CD4-positive, alpha-beta T cell (primary cell): Measurements from ENCODE around the gene SPC24. TPM values are rescaled to one million over a fixed set of nuclear protein-coding genes. Genes with fewer than 3 reads are reported as not detected.

Experiments
- ATAC-seq: fragments of 200-7000 bp; cut with Tn5 transposase; one replicate; pipeline ENCODE4 v1.10.0; 2022; ENCODE audit warnings: mild to moderate bottlenecking; ENCODE audit not compliant: poor library complexity
- CTCF ChIA-PET: fragments of 350-600 bp; sonication (Branson Sonifier 250); formaldehyde crosslinking; loops from one replicate; lab custom pipeline; 2021; ENCODE audit warnings: antibody characterized with exemption, inconsistent platforms; lab: Charles Lee
- POLR2A ChIA-PET: fragments of 350-600 bp; sonication (Branson Sonifier 250); formaldehyde crosslinking; loops from one replicate; lab custom pipeline; 2021; ENCODE audit warnings: antibody characterized with exemption, inconsistent platforms; lab: Charles Lee
- DNase-seq, 14 experiments: peaks; one replicate each; pipeline ENCODE4 v3.0.0-alpha.2; 2013 to 2020; ENCODE audit warnings: mixed read lengths in 2 of 14
- H3K27ac ChIP-seq, 2 donors: one replicate each; pipeline versions ENCODE4 v1.5.1 to v1.7.0; 2013; ENCODE audit warnings: low read length in 2 of 2, low read depth in 1 of 2, mild to moderate bottlenecking in 1 of 2
- H3K27me3 ChIP-seq, 2 experiments: 1 replicate in 1 of 2; 2 replicates in 1 of 2; pipeline versions ENCODE4 v1.6.1 to v1.7.0; 2013; ENCODE audit warnings: low read length in 2 of 2, control low read depth in 1 of 2, mild to moderate bottlenecking in 1 of 2, moderate library complexity in 1 of 2; ENCODE audit not compliant: insufficient read depth in 2 of 2, control insufficient read depth in 1 of 2
- H3K36me3 ChIP-seq: one replicate; pipeline ENCODE4 v1.6.1; 2013; ENCODE audit warnings: low read length, control low read depth; ENCODE audit not compliant: insufficient read depth
- H3K4me1 ChIP-seq: one replicate; pipeline ENCODE4 v1.6.1; 2013; ENCODE audit warnings: low read length, control low read depth; ENCODE audit not compliant: insufficient read depth
- H3K4me3 ChIP-seq: one replicate; pipeline ENCODE4 v1.5.1; 2013; ENCODE audit warnings: mild to moderate bottlenecking, low read length, moderate library complexity
- H3K9me3 ChIP-seq, 2 experiments: 1 replicate in 1 of 2; 2 replicates in 1 of 2; pipeline versions ENCODE4 v1.6.1 to v1.7.0; 2013; ENCODE audit warnings: low read length in 2 of 2, mild to moderate bottlenecking in 2 of 2, control low read depth in 1 of 2, moderate library complexity in 1 of 2; ENCODE audit not compliant: control insufficient read depth in 1 of 2, insufficient read depth in 1 of 2
- H3K27ac Mint-ChIP-seq: one replicate; pipeline ENCODE4 v1.8.0; 2020; ENCODE audit warnings: mixed read lengths
- H3K27me3 Mint-ChIP-seq: one replicate; pipeline ENCODE4 v1.8.0; 2021; ENCODE audit warnings: mixed read lengths
- H3K36me3 Mint-ChIP-seq: one replicate; pipeline ENCODE4 v1.8.0; 2021; ENCODE audit warnings: low read depth, mixed read lengths
- H3K4me1 Mint-ChIP-seq: one replicate; pipeline ENCODE4 v1.8.0; 2021; ENCODE audit warnings: low read depth, mixed read lengths
- H3K4me3 Mint-ChIP-seq: one replicate; pipeline ENCODE4 v1.8.0; 2020; ENCODE audit warnings: mild to moderate bottlenecking, mixed read lengths
- H3K9me3 Mint-ChIP-seq: one replicate; pipeline ENCODE4 v1.8.0; 2020; ENCODE audit warnings: mixed read lengths
- CTCF ChIP-seq: fragments of 200-600 bp; IDR thresholded peaks from one replicate; pipeline ENCODE4 v1.8.0; 2022; ENCODE audit warnings: antibody characterized with exemption, mild to moderate bottlenecking
- intact Hi-C, 2 experiments: fragments of 100-400 bp; cut with DNase I in 1 of 2; cut with micrococcal nuclease in 1 of 2; formaldehyde crosslinking; loops; one replicate each; pipeline versions ENCODE4 v1.15.1 to v1.9.0; 2023 to 2025; cut with DNase I, micrococcal nuclease
- total RNA-seq, 174 experiments: library from RNA in 2 of 174; stranded (reverse) in 2 of 174; gene quantifications; one replicate each; pipeline ENCODE4 v1.2.3 and lab custom pipeline; 2021 to 2026

The SPC24 gene
- total RNA-seq, 2 experiments from 2014 or later, result 0.59 to 1.5 TPM

GRCh38 chr19:11116507-11116906 lies 39.1 kb downstream of the SPC24 start:
- Histone ChIP-seq H3K27me3 (no peaks in the 10 kb centered on the region), H3K9me3 (no peaks in the 10 kb centered on the region), H3K4me1 (no peaks in the 10 kb centered on the region), H3K27ac (no peak overlapping the region), H3K4me3 (no peak overlapping the region), H3K36me3 (peaks cover 67% of the 10 kb centered on the region)
- ChIA-PET POLR2A (interaction anchor here (0.6 kb wide), 1 partner anchor 71 kb away, joined by 3 read pairs; no protein-coding TSS in a partner anchor), CTCF (no interaction called here)
- H3K36me3 Mint-ChIP-seq, result peaks cover 59% of the 10 kb centered on the region
- DNase-seq (no peak), ATAC-seq (no peak)
- TF ChIP-seq CTCF, result no peak
- H3K4me3 Mint-ChIP-seq, result no peak overlapping the region
- no peaks in the 10 kb centered on the region for H3K9me3 Mint-ChIP-seq
- no peaks in the 10 kb centered on the region for H3K4me1 Mint-ChIP-seq
- intact Hi-C loops, result no loop called here
- H3K27me3 Mint-ChIP-seq, result no peaks in the 10 kb centered on the region
- H3K27ac Mint-ChIP-seq, result no peak overlapping the region

- H3K4me1 ChIP-seq, result no peaks in the 10 kb centered on the region
- H3K9me3 ChIP-seq, result no peaks in the 10 kb centered on the region
- H3K4me3 ChIP-seq, result no peak overlapping the region
- Mint-ChIP-seq H3K27ac (no peak overlapping the region), H3K27me3 (no peaks in the 10 kb centered on the region), H3K4me1 (no peaks in the 10 kb centered on the region), H3K4me3 (no peak overlapping the region), H3K9me3 (no peaks in the 10 kb centered on the region), H3K36me3 (peaks cover 56% of the 10 kb centered on the region)
- intact Hi-C loops, result no loop called here
- DNase-seq, result no peak
- TF ChIP-seq CTCF, result no peak
- no peaks in the 10 kb centered on the region for H3K27me3 ChIP-seq
- ChIA-PET CTCF (no interaction called here), POLR2A (interaction anchor here (0.6 kb wide), 1 partner anchor 71 kb away, joined by 3 read pairs; no protein-coding TSS in a partner anchor)
- no peak for ATAC-seq
- H3K36me3 ChIP-seq, result peaks cover 71% of the 10 kb centered on the region
- no peak overlapping the region for H3K27ac ChIP-seq
Measured at GRCh38 chr19:11115895-11116446, 39.6 kb downstream of the SPC24 start.

GRCh38 chr19:11115042-11115441 lies 40.5 kb downstream of the SPC24 start:
- ATAC-seq (no peak), DNase-seq (no peak)
- Histone ChIP-seq H3K4me3 (no peak overlapping the region), H3K9me3 (no peaks in the 10 kb centered on the region), H3K4me1 (no peaks in the 10 kb centered on the region), H3K27me3 (no peaks in the 10 kb centered on the region), H3K36me3 (peaks cover 69% of the 10 kb centered on the region), H3K27ac (no peak overlapping the region)
- TF ChIP-seq CTCF, result no peak
- no peak overlapping the region for H3K27ac Mint-ChIP-seq
- H3K4me3 Mint-ChIP-seq, result no peak overlapping the region
- POLR2A ChIA-PET, result no interaction called here
- H3K36me3 Mint-ChIP-seq, result peaks cover 48% of the 10 kb centered on the region
- no peaks in the 10 kb centered on the region for H3K27me3 Mint-ChIP-seq
- no peaks in the 10 kb centered on the region for H3K9me3 Mint-ChIP-seq
- CTCF ChIA-PET, result no interaction called here
- H3K4me1 Mint-ChIP-seq, result no peaks in the 10 kb centered on the region
- intact Hi-C loops, result no loop called here
